Brain pericyte (primary cell): Measurements from ENCODE around the gene ALG12.

ENCODE experiments used
- DNase-seq: peaks from one replicate; pipeline ENCODE4 v3.0.0-alpha.2; 2012; ENCODE audit warnings: low read depth, low spot score

The ALG12 gene

GRCh38 chr22:49929994-49930575 lies 11.8 kb upstream of the ALG12 start:
- DNase-seq, result no peak

- DNase-seq, result no peak
These were observed 11.2 kb upstream of the ALG12 start for GRCh38 chr22:49929211-49929979.

GRCh38 chr22:49928555-49929210 lies 10.4 kb upstream of the ALG12 start:
- DNase-seq, result no peak

GRCh38 chr22:49928185-49928495 lies 9.9 kb upstream of the ALG12 start:
- DNase-seq, result no peak

DNA sequence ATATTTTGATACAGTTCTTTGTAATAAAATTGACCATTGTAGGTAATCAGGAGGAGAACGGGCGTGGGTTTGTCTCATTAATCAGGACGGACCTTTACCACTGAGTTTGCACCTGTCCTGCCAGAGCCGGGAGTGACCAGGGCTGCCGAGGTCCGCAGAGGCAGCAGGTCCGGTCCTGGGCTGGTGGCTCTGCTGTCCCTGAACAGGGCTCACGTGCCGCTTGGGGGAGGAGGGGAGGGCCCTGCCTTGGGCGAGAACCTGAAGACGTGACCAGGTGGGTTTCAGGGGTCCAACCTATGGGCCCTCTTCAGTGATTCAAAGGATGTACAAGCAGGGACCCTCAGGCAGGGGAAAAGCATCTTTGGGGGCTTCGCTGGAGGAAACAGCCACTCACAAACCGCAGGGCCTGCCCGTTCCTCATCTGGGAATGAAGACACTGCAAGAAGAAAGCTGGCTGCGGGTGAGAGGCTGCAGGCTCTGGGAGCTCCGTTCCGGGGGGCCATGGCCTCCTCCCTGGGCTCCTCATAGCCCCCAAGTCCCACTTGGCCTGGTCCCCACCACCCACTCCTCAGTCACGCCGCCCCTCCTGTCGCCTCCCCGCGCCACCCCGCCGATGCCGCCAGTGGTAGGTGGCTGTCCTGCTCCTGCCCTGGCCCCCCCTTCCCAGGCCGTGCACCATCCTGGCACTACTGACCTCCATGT lies 9.4 kb upstream of the ALG12 start:
- no peak for DNase-seq

GRCh38 chr22:49926916-49927315 lies 8.7 kb upstream of the ALG12 start:
- DNase-seq, result no peak

- no peak for DNase-seq
These were observed 7.4 kb upstream of the ALG12 start for GRCh38 chr22:49925525-49926128.

DNA sequence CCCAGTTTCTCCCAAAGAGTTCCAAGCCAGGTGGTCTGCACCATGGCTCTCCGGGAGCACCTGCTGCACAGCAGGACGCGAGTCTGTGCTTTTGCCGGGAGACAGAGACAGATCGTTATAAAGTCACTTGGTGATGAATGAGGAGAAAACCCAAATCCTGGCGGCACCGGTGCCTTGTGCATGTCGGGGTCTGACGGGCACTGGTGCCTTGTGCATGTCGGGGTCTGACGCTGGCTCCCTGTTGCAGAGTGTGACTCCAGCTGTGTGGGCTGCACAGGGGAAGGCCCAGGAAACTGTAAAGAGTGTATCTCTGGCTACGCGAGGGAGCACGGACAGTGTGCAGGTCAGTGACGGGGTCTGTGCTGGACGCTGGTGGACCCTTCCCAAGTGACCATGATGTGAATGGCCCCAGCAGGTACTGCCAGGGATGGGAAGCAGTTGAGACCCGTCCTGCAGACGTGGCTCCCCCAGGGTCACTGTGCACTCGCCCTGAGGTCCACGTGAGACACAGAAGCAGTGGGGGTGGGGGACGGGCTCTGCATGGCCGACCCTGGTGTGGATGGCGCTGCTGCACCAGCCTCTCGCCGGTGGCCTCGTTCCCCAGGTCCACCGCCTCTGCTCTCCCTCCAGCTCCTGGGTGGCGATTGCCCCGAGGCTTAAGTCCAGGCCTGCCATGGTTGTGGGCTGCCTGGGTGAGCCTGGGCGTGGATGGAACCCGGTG lies 6.0 kb upstream of the ALG12 start:
- no peak for DNase-seq

- DNase-seq, result no peak
These were observed 5.2 kb upstream of the ALG12 start for GRCh38 chr22:49923445-49923844.

DNA sequence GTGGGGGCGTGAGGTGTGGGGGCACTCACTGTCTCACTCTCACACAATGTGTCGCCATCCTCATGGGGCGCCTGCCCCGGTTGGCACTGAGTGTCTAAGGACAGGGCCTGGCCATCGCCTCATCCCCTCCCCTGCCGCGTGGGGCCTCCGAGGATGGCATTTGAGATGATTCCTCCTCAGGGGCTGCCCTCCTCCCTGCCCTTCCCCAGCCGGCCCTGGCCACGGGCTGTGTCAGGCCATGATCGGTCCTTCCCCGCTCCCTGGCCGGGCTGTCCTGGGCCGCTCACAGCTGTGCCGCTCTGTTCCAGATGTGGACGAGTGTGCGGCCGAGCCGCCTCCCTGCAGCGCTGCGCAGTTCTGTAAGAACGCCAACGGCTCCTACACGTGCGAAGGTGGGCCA lies 4.7 kb upstream of the ALG12 start:
- DNase-seq, result no peak

- no peak for DNase-seq
These were observed 4.2 kb upstream of the ALG12 start for GRCh38 chr22:49922484-49922883.

- DNase-seq, result no peak
These were observed 3.5 kb upstream of the ALG12 start for GRCh38 chr22:49921508-49922278.

DNA sequence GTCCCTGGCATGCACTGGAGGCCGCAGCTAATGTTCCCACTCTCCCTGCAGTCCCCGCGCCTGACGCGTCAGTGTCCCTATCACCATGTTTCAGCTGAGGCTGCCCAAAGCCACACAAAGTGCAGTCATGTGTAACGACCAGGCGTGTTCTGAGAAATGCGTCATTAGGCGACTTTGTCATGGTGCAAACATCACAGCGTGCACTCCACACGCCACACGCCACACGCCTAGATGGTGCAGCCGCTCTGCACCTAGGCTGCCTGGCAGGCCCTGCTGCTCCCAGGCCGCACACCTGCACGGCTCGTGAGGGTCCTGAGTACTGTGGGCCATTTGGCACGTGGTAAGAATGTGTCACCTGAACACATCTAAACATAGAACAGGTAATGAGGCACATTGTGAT lies 2.6 kb upstream of the ALG12 start:
- DNase-seq, result no peak

DNA sequence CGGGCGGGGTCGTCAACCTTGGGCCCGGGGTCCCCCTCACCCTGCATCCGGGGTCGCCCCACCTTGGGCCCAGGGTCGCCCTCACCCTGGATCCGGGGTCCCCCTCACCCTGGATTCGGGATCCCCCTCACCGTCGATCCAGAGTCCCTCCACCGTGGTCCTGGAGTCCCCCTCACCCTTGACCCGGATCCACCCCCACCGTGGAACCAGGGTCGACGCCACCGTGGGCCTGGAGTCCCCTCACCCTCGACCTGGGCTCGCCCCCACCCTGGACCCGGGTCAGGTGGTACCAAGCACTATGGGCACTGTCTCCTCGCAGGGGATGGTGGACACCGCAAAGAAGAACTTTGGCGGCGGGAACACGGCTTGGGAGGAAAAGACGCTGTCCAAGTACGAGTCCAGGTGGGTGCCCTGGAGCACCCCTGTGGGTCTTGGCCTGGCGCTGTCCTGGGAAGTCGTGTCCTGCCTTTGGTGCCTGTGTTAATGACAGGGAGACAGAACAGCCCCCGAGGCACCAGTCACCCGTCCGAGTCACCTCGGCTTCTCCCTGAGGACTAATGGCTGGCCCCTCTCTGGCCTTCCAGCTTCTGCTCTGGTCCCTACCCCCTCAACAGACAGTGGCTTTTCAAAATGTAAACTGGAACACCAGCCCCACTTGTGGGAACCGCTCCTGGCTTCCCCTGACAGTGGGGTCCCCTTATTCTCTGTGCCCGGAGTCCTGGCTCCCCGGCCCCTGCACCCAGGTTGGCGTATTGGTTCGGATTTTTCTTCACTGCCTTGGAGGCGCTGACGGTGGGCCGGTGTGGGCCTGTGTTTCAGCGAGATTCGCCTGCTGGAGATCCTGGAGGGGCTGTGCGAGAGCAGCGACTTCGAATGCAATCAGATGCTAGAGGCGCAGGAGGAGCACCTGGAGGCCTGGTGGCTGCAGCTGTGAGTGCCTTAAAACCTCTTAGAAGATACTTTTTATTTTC lies 958 bp upstream of the ALG12 start:
- no peak for DNase-seq

DNA sequence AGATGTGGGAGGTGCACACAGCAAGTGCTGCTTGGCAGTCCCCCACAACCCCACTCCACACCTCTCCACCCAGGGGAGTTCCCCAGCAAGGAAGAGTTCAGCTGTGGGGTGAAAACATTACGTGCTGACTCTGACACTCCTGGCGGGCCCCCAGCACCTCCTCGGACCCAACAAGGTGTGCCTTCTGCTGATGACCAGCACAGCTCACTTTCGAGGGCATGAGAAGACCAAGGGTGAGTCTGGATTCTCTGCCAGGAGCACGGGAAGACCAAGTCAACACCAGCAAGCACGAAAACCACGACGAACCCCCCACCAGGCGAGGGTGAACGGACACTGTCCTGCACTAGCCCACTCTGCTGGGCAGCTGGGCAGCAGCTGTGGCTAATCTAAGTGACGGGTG lies 1.4 kb downstream of the ALG12 start:
- DNase-seq, result no peak

GRCh38 chr22:49915610-49916009 lies 2.6 kb downstream of the ALG12 start:
- DNase-seq, result no peak

- no peak for DNase-seq
These were observed 4.0 kb downstream of the ALG12 start for GRCh38 chr22:49914256-49914655.

DNA sequence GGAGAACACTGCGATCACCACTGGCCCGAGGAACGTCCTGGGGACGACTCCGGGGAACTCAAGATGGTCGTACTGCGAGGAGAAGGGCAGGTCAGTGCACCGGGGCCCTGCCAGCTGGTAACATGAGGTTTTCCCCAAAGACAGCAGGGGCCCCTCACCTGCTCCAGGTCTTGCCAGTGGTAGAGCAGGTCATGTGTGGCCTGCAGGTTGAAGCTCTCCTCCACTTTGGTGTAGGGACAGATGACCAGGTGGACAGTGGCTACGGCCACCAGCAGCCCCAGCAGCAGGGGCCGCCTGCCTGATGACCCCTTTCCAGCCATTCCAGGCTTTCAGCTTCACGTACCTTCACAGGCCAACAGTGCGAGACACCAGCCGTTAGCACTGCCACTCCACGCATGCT lies 4.8 kb downstream of the ALG12 start:
- DNase-seq, result no peak

GRCh38 chr22:49913026-49913425 lies 5.2 kb downstream of the ALG12 start:
- DNase-seq, result no peak
